OCI-LY7 (cell line): Measurements from ENCODE around the gene TGM5.

Source experiments
- CTCF ChIP-seq: fragments of 200-600 bp; sonication (generic); conservative IDR thresholded peaks from 2 replicates; pipeline ENCODE4 v1.5.1; 2014; ENCODE audit warnings: mild to moderate bottlenecking, antibody characterized with exemption, low read length, moderate library complexity, mixed read lengths
- EZH2phosphoT487 ChIP-seq: fragments of 200-600 bp; sonication (generic); IDR thresholded peaks from 2 replicates; pipeline ENCODE4 v1.6.1; 2018; ENCODE audit warnings: low read depth, borderline replicate concordance, mild to moderate bottlenecking, mixed run types, antibody characterized with exemption, low read length, moderate library complexity, mixed read lengths

- TF ChIP-seq CTCF (no peak), EZH2phosphoT487 (no peak)
These were observed 66.7 kb downstream of the TGM5 start for GRCh38 chr15:43199945-43200488.
